GM23338 (cell line): Measurements from ENCODE around the gene GBE1. TPM values are rescaled to one million over a fixed set of nuclear protein-coding genes. Genes with fewer than 3 reads are reported as not detected.

Source experiments
- ATAC-seq: fragments of 200-7000 bp; cut with Tn5 transposase; 3 replicates; pipeline ENCODE4 v1.9.1; 2020
- DNase-seq: peaks from one replicate; pipeline ENCODE4 v3.0.0-alpha.2; 2015; ENCODE audit warnings: low spot score
- H2AFZ ChIP-seq: fragments of 200-600 bp; sonication (generic); 2 replicates; pipeline ENCODE4 v1.8.0; 2016; ENCODE audit warnings: antibody characterized with exemption, mild to moderate bottlenecking, moderate library complexity
- H3F3A ChIP-seq: fragments of 200-600 bp; sonication (generic); replicated peaks from 2 replicates; pipeline ENCODE4 v1.8.0; 2017; ENCODE audit warnings: antibody characterized with exemption, mixed run types, low read depth
- H3K27ac ChIP-seq: fragments of 200-600 bp; sonication (generic); 2 replicates; pipeline ENCODE4 v1.6.1; 2016; ENCODE audit warnings: low read depth
- H3K27me3 ChIP-seq: fragments of 200-600 bp; sonication (generic); 2 replicates; pipeline ENCODE4 v1.8.0; 2016; ENCODE audit warnings: mild to moderate bottlenecking, mixed run types, moderate library complexity; ENCODE audit not compliant: insufficient read depth
- H3K36me3 ChIP-seq: fragments of 200-600 bp; sonication (generic); 2 replicates; pipeline ENCODE4 v1.8.0; 2016; ENCODE audit warnings: mild to moderate bottlenecking; ENCODE audit not compliant: insufficient read depth
- H3K4me1 ChIP-seq: fragments of 200-600 bp; sonication (generic); 2 replicates; pipeline ENCODE4 v1.8.0; 2016; ENCODE audit warnings: mild to moderate bottlenecking, moderate library complexity; ENCODE audit not compliant: insufficient read depth
- H3K4me2 ChIP-seq: fragments of 200-600 bp; sonication (generic); 2 replicates; pipeline ENCODE4 v1.7.1; 2017; ENCODE audit warnings: mixed run types
- H3K4me3 ChIP-seq: fragments of 200-600 bp; sonication (generic); 2 replicates; pipeline ENCODE4 v1.6.1; 2016; ENCODE audit warnings: mixed run types
- H3K79me2 ChIP-seq: fragments of 200-600 bp; sonication (generic); replicated peaks from 2 replicates; pipeline ENCODE4 v1.8.0; 2017; ENCODE audit warnings: mild to moderate bottlenecking; ENCODE audit not compliant: insufficient read depth
- H3K9me2 ChIP-seq: fragments of 200-600 bp; sonication (generic); 2 replicates; pipeline ENCODE4 v1.8.0; 2017; ENCODE audit not compliant: insufficient read depth
- H4K20me1 ChIP-seq: fragments of 200-600 bp; sonication (generic); replicated peaks from 2 replicates; pipeline ENCODE4 v1.8.0; 2017; ENCODE audit warnings: mild to moderate bottlenecking; ENCODE audit not compliant: insufficient read depth
- H3K27ac Mint-ChIP-seq: 2 replicates; pipeline ENCODE4 v1.8.0; 2020; ENCODE audit warnings: inconsistent platforms, mild to moderate bottlenecking, moderate library complexity, mixed read lengths
- H3K27me3 Mint-ChIP-seq: 3 replicates; pipeline ENCODE4 v1.8.0; 2022; ENCODE audit warnings: low read depth, mild to moderate bottlenecking, moderate library complexity, mixed read lengths, inconsistent platforms; ENCODE audit not compliant: insufficient read depth, poor library complexity
- H3K36me3 Mint-ChIP-seq: 3 replicates; pipeline ENCODE4 v1.8.0; 2021; ENCODE audit warnings: low read depth, mild to moderate bottlenecking, inconsistent platforms, moderate library complexity, mixed read lengths
- H3K4me1 Mint-ChIP-seq: 3 replicates; pipeline ENCODE4 v1.8.0; 2020; ENCODE audit warnings: mild to moderate bottlenecking, inconsistent platforms, mixed read lengths
- H3K4me3 Mint-ChIP-seq: 3 replicates; pipeline ENCODE4 v1.8.0; 2021; ENCODE audit warnings: moderate library complexity, mild to moderate bottlenecking, inconsistent platforms, mixed read lengths
- H3K9me3 Mint-ChIP-seq: 3 replicates; pipeline ENCODE4 v1.8.0; 2020; ENCODE audit warnings: moderate library complexity, mild to moderate bottlenecking, inconsistent platforms, mixed read lengths
- CTCF ChIP-seq, 2 experiments: fragments of 200-600 bp in 1 of 2; sonication (generic) in 1 of 2; conservative IDR thresholded peaks; 2 replicates each; pipeline versions ENCODE4 v1.5.1 to v1.6.1; 2016 to 2017; ENCODE audit warnings: antibody characterized with exemption in 2 of 2, low read depth in 2 of 2, mild to moderate bottlenecking in 2 of 2, moderate library complexity in 1 of 2
- ETS1 ChIP-seq: IDR thresholded peaks from 2 replicates; pipeline ENCODE4 v1.6.1; 2016; ENCODE audit warnings: antibody characterized with exemption
- EZH2 ChIP-seq: fragments of 200-600 bp; sonication (generic); IDR thresholded peaks from one replicate; pipeline ENCODE4 v1.8.0; 2017; ENCODE audit warnings: antibody characterized with exemption, mild to moderate bottlenecking, low read depth; ENCODE audit not compliant: unreplicated experiment
- EZH2phosphoT487 ChIP-seq: fragments of 200-600 bp; sonication (generic); IDR thresholded peaks from one replicate; pipeline ENCODE4 v1.8.1; 2018; ENCODE audit warnings: antibody characterized with exemption; ENCODE audit not compliant: unreplicated experiment
- JUNB ChIP-seq: IDR thresholded peaks from one replicate; pipeline ENCODE4 v1.6.1; 2016; ENCODE audit warnings: antibody characterized with exemption; ENCODE audit not compliant: unreplicated experiment
- NANOG ChIP-seq: IDR thresholded peaks from 2 replicates; pipeline ENCODE4 v1.6.1; 2016; ENCODE audit warnings: antibody characterized with exemption, borderline replicate concordance
- REST ChIP-seq: IDR thresholded peaks from one replicate; pipeline ENCODE4 v1.6.1; 2018; ENCODE audit warnings: antibody characterized with exemption; ENCODE audit not compliant: unreplicated experiment
- STAT1 ChIP-seq: IDR thresholded peaks from one replicate; pipeline ENCODE4 v1.6.1; 2016; ENCODE audit warnings: antibody characterized with exemption; ENCODE audit not compliant: unreplicated experiment
- ZNF114 ChIP-seq: fragments of 250-450 bp; sonication (Bioruptor Pico); IDR thresholded peaks from 2 replicates; pipeline ENCODE4 v1.5.0; 2020; ENCODE audit warnings: mild to moderate bottlenecking, moderate library complexity
- ZNF331 ChIP-seq: fragments of 250-450 bp; sonication (Bioruptor Pico); IDR thresholded peaks from 2 replicates; pipeline ENCODE4 v1.5.0; 2020; ENCODE audit warnings: low read depth, mild to moderate bottlenecking, moderate library complexity
- polyA plus RNA-seq: library from polyadenylated mRNA; unstranded; fragments of >200 nt; fragmentation: Nextera tagmentation; extraction: Ambion mirVana; gene quantifications from 2 replicates; pipeline ENCODE4 v1.2.1, GENCODE V29; 2016
- total RNA-seq: library from RNA; depleted of rRNA; stranded (reverse); fragments of >200 nt; shearing (Covaris generic); gene quantifications from 2 replicates; pipeline ENCODE4 v1.2.3, GENCODE V29; 2014
- TF ChIP-seq, protein P1 (sequence below): fragments of 250-450 bp; sonication (Bioruptor Pico); IDR thresholded peaks from 2 replicates; pipeline ENCODE4 v1.5.0; 2020; ENCODE audit warnings: mild to moderate bottlenecking, moderate library complexity

Gene GBE1
- total and polyA plus RNA-seq, 2 experiments from 2014 or later, result 6.4 to 12.2 TPM

DNA sequence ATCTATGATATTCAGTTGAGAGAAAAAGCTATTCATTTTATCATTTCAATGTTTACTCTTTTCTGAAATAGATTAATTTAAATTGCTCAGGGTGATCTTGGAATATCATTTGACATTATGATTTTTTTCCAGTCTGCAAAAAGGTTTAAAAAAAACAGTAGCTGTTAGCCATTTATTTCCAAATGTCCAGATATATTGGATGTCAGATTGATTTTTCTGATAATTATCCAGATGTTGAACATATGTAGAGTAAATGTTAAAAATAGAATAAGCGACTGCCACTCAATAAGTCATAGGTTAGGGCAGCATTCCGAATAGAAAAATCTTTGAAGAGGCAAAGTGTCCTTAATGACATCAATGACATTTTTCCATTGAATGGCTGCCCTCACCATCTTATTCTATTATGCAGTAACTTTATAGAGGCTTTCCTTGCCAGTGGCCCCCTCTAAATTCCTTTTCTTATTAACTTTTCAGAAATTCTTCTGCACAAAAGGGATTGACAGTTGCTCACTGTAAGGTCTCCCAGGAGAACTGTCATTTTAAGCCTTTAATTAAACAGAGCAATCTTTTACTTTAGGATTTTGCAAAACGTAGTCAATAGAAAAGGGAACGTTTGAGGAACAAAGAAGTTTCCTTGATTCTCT is 316.5 kb downstream of the GBE1 start:
- Histone ChIP-seq H3K27me3 (no peaks in the 10 kb centered on the region), H3K27ac (no peak overlapping the region), H3K9me2 (no peaks in the 10 kb centered on the region), H3K79me2 (no peaks in the 10 kb centered on the region), H3K4me1 (no peaks in the 10 kb centered on the region), H3K4me3 (no peak overlapping the region), H2AFZ (no peak overlapping the region), H3K4me2 (no peak overlapping the region), H4K20me1 (no peaks in the 10 kb centered on the region), H3F3A (no peaks in the 10 kb centered on the region), H3K36me3 (no peaks in the 10 kb centered on the region)
- TF ChIP-seq EZH2phosphoT487 (no peak), ZNF331 (CRISPR knock-in tag) (no peak), ZNF114 (no peak), CTCF (conservative IDR thresholded peaks at IDR 0.05; ENCODE audit: low read depth in 2 of 2) (no peak), STAT1 (no peak), EZH2 (no peak), REST (no peak), JUNB (no peak), ETS1 (no peak), NANOG (no peak)
- TF ChIP-seq, protein P1, sequence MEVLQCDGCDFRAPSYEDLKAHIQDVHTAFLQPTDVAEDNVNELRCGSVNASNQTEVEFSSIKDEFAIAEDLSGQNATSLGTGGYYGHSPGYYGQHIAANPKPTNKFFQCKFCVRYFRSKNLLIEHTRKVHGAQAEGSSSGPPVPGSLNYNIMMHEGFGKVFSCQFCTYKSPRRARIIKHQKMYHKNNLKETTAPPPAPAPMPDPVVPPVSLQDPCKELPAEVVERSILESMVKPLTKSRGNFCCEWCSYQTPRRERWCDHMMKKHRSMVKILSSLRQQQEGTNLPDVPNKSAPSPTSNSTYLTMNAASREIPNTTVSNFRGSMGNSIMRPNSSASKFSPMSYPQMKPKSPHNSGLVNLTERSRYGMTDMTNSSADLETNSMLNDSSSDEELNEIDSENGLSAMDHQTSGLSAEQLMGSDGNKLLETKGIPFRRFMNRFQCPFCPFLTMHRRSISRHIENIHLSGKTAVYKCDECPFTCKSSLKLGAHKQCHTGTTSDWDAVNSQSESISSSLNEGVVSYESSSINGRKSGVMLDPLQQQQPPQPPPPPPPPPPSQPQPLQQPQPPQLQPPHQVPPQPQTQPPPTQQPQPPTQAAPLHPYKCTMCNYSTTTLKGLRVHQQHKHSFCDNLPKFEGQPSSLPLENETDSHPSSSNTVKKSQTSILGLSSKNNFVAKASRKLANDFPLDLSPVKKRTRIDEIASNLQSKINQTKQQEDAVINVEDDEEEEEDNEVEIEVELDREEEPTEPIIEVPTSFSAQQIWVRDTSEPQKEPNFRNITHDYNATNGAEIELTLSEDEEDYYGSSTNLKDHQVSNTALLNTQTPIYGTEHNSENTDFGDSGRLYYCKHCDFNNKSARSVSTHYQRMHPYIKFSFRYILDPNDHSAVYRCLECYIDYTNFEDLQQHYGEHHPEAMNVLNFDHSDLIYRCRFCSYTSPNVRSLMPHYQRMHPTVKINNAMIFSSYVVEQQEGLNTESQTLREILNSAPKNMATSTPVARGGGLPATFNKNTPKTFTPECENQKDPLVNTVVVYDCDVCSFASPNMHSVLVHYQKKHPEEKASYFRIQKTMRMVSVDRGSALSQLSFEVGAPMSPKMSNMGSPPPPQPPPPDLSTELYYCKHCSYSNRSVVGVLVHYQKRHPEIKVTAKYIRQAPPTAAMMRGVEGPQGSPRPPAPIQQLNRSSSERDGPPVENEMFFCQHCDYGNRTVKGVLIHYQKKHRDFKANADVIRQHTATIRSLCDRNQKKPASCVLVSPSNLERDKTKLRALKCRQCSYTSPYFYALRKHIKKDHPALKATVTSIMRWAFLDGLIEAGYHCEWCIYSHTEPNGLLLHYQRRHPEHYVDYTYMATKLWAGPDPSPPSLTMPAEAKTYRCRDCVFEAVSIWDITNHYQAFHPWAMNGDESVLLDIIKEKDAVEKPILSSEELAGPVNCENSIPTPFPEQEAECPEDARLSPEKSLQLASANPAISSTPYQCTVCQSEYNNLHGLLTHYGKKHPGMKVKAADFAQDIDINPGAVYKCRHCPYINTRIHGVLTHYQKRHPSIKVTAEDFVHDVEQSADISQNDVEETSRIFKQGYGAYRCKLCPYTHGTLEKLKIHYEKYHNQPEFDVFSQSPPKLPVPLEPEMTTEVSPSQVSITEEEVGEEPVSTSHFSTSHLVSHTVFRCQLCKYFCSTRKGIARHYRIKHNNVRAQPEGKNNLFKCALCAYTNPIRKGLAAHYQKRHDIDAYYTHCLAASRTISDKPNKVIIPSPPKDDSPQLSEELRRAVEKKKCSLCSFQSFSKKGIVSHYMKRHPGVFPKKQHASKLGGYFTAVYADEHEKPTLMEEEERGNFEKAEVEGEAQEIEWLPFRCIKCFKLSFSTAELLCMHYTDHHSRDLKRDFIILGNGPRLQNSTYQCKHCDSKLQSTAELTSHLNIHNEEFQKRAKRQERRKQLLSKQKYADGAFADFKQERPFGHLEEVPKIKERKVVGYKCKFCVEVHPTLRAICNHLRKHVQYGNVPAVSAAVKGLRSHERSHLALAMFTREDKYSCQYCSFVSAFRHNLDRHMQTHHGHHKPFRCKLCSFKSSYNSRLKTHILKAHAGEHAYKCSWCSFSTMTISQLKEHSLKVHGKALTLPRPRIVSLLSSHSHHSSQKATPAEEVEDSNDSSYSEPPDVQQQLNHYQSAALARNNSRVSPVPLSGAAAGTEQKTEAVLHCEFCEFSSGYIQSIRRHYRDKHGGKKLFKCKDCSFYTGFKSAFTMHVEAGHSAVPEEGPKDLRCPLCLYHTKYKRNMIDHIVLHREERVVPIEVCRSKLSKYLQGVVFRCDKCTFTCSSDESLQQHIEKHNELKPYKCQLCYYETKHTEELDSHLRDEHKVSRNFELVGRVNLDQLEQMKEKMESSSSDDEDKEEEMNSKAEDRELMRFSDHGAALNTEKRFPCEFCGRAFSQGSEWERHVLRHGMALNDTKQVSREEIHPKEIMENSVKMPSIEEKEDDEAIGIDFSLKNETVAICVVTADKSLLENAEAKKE (CRISPR knock-in tag), result no peak
- no peaks in the 10 kb centered on the region for H3K4me1 Mint-ChIP-seq
- H3K27me3 Mint-ChIP-seq, result no peaks in the 10 kb centered on the region
- DNase-seq (no peak), ATAC-seq (no peak)
- H3K9me3 Mint-ChIP-seq, result no peaks in the 10 kb centered on the region
- H3K27ac Mint-ChIP-seq, result no peak overlapping the region
- no peak overlapping the region for H3K4me3 Mint-ChIP-seq
- no peaks in the 10 kb centered on the region for H3K36me3 Mint-ChIP-seq
